Measurements from ENCODE around the gene RAP2A. TPM values are rescaled to one million over a fixed set of nuclear protein-coding genes. Genes with fewer than 3 reads are reported as not detected.
A peak's percentile ranks its signal among the peaks of the same experiment; 100 is the strongest.

RAP2A gene
- total RNA-seq, 2 experiments from 2014 or later: 39.2 to 45.2 TPM

GRCh38 chr13:97430296-97430695 is 3.7 kb upstream of the RAP2A start:
- Mint-ChIP-seq H3K36me3 (peaks cover 1% of the 10 kb centered on the region), H3K27me3 (peaks cover 14% of the 10 kb centered on the region), H3K4me3 (no peak overlapping the region), H3K27ac (no peak overlapping the region), H3K9me3 (ENCODE audit: low read depth) (no peaks in the 10 kb centered on the region), H3K4me1 (peaks cover 16% of the 10 kb centered on the region)
- CTCF ChIA-PET: interaction anchor here (2.1 kb wide), 1 partner anchor 320 kb away, joined by 8 read pairs; no protein-coding TSS in a partner anchor
- DNase-seq (no peak), ATAC-seq (no peak)

- no peaks in the 10 kb centered on the region for H3K9me3 Mint-ChIP-seq (ENCODE audit: low read depth)
- CTCF ChIA-PET: interaction anchor here (0.9 to 2.1 kb wide), 3 partner anchors 9 to 321 kb away, joined by 3 to 8 read pairs (median 3); no protein-coding TSS in a partner anchor
- no peak overlapping the region for H3K4me3 Mint-ChIP-seq
- ATAC-seq (no peak), DNase-seq (no peak)
- H3K4me1 Mint-ChIP-seq: peaks cover 23% of the 10 kb centered on the region
- peaks cover 14% of the 10 kb centered on the region for H3K27me3 Mint-ChIP-seq
- peaks cover 5% of the 10 kb centered on the region for H3K36me3 Mint-ChIP-seq
- no peak overlapping the region for H3K27ac Mint-ChIP-seq
Observed at GRCh38 chr13:97431171-97431764, 2.7 kb upstream of the RAP2A start.

DNA sequence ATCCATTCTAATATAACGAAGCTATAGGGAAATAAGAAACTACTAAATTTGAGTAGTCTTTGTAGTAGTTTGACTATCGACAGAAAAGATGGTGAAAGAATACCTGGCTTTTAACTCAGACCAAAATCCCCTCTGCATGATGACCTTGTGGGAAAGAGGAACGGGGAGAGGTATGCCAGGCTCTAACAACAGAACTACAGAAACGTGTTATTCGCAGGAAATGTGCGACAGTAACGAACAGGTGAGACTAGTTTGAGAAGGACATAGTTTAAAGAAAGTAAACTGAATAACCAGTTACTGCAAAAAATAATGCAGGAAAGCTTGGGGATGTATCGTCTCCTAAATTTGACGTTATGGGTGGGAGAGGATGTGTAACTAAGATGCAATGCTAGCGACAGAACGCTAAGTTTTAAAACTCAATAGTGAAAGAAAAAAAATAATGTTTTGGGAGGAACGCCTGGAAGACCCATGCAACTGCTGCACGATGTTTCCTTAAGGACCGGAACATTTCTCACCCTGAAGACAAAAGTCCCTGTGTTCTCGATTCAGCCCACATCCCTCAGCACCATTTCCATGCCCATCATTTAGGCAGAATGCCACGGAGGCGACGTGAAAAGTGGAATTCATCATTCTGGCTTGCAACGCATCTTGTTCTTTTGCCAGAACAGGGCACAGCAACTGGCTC is 1.6 kb upstream of the RAP2A start:
- DNase-seq: no peak
- Mint-ChIP-seq H3K9me3 (ENCODE audit: low read depth) (no peaks in the 10 kb centered on the region), H3K4me1 (peaks cover 32% of the 10 kb centered on the region), H3K27me3 (peaks cover 13% of the 10 kb centered on the region), H3K4me3 (peak overlapping the region; percentile 93), H3K36me3 (peaks cover 11% of the 10 kb centered on the region), H3K27ac (peak overlapping the region; percentile 100)
- ATAC-seq: no peak
- CTCF ChIA-PET: interaction anchor here (0.6 to 2.1 kb wide), 8 partner anchors 10 to 934 kb away, joined by 3 to 8 read pairs (median 3); partner anchors contain the start of gene MBNL2

DNA sequence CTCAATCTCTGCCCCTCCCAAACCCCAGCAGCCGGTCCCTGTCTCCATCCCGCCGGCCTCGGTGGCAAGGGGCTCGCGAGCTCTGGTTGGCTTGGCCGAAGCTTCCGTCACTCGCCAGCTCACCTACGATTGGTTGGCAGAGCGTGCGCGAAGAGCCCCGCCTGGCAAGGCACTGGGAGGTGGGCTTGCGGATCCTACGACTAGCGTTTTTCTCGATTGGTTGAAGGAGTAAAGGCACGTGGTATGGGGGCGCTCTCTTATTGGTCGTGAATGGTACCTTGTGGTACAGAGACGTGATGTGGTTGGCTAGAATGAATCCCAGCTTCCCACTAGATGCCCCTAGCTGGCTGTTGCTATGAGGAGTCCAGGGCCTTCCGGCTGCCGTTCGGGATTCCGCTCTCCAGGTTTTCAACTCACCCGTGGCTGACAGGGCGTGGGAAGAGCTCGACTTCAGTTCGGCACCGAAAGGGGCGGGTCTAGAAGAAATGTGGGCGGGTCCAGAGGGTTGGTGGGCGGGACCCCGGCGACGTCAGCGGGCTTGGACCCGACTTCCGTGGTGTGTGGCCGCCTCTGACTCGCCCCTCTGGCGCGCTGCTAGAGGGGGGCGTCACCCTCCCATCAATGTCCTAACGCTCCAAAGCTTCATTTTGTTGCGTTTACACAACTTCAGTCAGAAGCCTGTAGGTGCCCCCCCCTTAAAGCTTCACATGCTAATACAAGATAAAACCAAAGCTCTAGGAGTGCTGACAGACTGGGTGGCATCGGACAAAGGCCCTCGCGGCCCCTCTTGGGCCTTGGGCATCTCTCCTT is 847 bp upstream of the RAP2A start:
- peak overlapping the region; percentile 93 for H3K4me3 Mint-ChIP-seq
- ATAC-seq (peak; percentile 81), DNase-seq (peak; percentile 99)
- peaks cover 32% of the 10 kb centered on the region for H3K4me1 Mint-ChIP-seq
- CTCF ChIA-PET: interaction anchor here (0.6 to 1.9 kb wide), 6 partner anchors 18 to 935 kb away, joined by 3 to 4 read pairs (median 3); partner anchors contain the start of gene MBNL2
- H3K27me3 Mint-ChIP-seq: peaks cover 8% of the 10 kb centered on the region
- H3K27ac Mint-ChIP-seq: peak overlapping the region; percentile 100
- peaks cover 11% of the 10 kb centered on the region for H3K36me3 Mint-ChIP-seq
- H3K9me3 Mint-ChIP-seq (ENCODE audit: low read depth): no peaks in the 10 kb centered on the region

GRCh38 chr13:97434397-97435201 is 630 bp downstream of the RAP2A start:
- peak; percentile 66 for DNase-seq
- peaks cover 10% of the 10 kb centered on the region for H3K36me3 Mint-ChIP-seq
- peak overlapping the region; percentile 93 for H3K4me3 Mint-ChIP-seq
- peaks cover 31% of the 10 kb centered on the region for H3K4me1 Mint-ChIP-seq
- CTCF ChIA-PET: interaction anchor here (1.9 kb wide), 1 partner anchor 205 kb away, joined by 4 read pairs; no protein-coding TSS in a partner anchor
- ATAC-seq: no peak
- H3K27ac Mint-ChIP-seq: peak overlapping the region; percentile 94
- no peaks in the 10 kb centered on the region for H3K9me3 Mint-ChIP-seq (ENCODE audit: low read depth)
- peaks cover 4% of the 10 kb centered on the region for H3K27me3 Mint-ChIP-seq

DNA sequence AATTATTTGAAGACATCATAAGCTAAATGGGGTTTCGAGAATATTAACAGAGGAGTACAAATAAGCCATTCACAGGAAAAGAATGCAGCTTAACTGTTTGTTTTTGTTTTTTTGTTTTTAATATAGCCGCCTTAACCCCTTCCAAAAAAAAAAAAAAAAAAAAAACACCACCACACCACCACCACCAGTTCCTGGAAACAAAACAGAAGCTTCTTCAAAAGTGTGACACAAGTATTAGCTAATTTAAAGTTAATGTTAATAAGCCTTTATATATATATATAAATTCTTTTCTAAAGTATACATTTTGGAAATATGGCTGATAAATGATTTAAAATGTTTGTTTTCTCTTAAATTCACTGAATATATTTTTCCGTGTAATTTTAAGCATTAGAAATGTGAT is 1.4 kb downstream of the RAP2A start:
- Mint-ChIP-seq H3K27me3 (no peaks in the 10 kb centered on the region), H3K36me3 (peaks cover 10% of the 10 kb centered on the region), H3K4me3 (peak overlapping the region; percentile 93), H3K27ac (peak overlapping the region; percentile 94), H3K9me3 (ENCODE audit: low read depth) (no peaks in the 10 kb centered on the region), H3K4me1 (peaks cover 28% of the 10 kb centered on the region)
- CTCF ChIA-PET: no interaction called here
- no peak for DNase-seq
- ATAC-seq: no peak

DNA sequence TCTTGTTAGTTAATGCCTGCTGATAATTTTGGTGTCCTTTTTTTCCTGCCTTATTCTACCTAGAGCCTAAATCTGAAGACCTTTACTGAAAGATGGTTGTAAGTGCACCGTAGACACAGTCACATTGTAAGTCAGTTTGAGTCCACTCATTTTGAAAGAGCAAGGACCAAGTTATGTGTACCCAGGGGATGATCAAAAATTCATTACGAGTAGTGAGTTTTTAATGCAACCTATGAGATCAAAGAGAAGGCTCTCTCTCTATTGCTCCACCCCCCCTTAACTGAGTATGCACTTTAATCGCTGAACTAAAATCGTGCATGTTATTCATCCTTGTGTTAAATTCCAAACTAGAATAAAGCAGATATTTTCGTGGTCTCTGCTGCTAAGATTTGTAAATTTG is 1.8 kb downstream of the RAP2A start:
- CTCF ChIA-PET: interaction anchor here (1.4 kb wide), 1 partner anchor 10 kb away, joined by 3 read pairs; no protein-coding TSS in a partner anchor
- ATAC-seq (no peak), DNase-seq (no peak)
- Mint-ChIP-seq H3K36me3 (peaks cover 10% of the 10 kb centered on the region), H3K27me3 (no peaks in the 10 kb centered on the region), H3K9me3 (ENCODE audit: low read depth) (no peaks in the 10 kb centered on the region), H3K4me3 (peak overlapping the region; percentile 93), H3K4me1 (peaks cover 28% of the 10 kb centered on the region), H3K27ac (peak overlapping the region; percentile 87)

GRCh38 chr13:97436845-97437244 is 2.9 kb downstream of the RAP2A start:
- H3K27ac Mint-ChIP-seq: peak overlapping the region; percentile 11
- H3K36me3 Mint-ChIP-seq: peaks cover 10% of the 10 kb centered on the region
- CTCF ChIA-PET: interaction anchor here (1.4 kb wide), 1 partner anchor 9 kb away, joined by 3 read pairs; no protein-coding TSS in a partner anchor
- ATAC-seq: no peak
- peak overlapping the region; percentile 93 for H3K4me3 Mint-ChIP-seq
- no peaks in the 10 kb centered on the region for H3K9me3 Mint-ChIP-seq (ENCODE audit: low read depth)
- H3K27me3 Mint-ChIP-seq: no peaks in the 10 kb centered on the region
- no peak for DNase-seq
- H3K4me1 Mint-ChIP-seq: peaks cover 20% of the 10 kb centered on the region

DNA sequence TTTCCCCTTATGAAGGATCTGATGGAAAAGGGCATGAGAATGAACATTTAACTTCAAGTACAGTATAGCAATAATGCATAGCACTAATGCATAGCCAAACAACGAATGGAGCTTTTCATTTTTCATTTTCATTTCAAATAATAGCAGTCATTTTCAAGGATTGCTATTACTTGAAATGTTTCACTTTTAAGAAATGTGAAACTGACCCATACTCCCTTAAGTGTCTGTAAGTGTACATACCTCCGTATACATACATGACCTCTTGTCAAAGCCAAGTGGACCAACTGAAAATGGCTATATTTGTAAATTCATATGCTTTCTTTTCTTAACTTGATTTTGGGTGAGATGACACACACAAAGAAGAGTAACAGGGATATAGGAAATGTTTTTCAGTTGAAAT is 3.8 kb downstream of the RAP2A start:
- H3K27ac Mint-ChIP-seq: no peak overlapping the region
- CTCF ChIA-PET: no interaction called here

GRCh38 chr13:97438856-97439595 is 5.1 kb downstream of the RAP2A start:
- no peak overlapping the region for H3K27ac Mint-ChIP-seq
- H3K36me3 Mint-ChIP-seq: peaks cover 11% of the 10 kb centered on the region
- no peaks in the 10 kb centered on the region for H3K9me3 Mint-ChIP-seq (ENCODE audit: low read depth)
- no peak overlapping the region for H3K4me3 Mint-ChIP-seq
- no peak for DNase-seq
- H3K4me1 Mint-ChIP-seq: peaks cover 16% of the 10 kb centered on the region
- no peak for ATAC-seq
- CTCF ChIA-PET: interaction anchor here (1.1 kb wide), 1 partner anchor 314 kb away, joined by 3 read pairs; no protein-coding TSS in a partner anchor
- H3K27me3 Mint-ChIP-seq: no peaks in the 10 kb centered on the region

More for the DNA sequence above, 3.8 kb downstream of the RAP2A start:
- Mint-ChIP-seq H3K4me1 (peaks cover 16% of the 10 kb centered on the region), H3K36me3 (peaks cover 10% of the 10 kb centered on the region), H3K9me3 (ENCODE audit: low read depth) (no peaks in the 10 kb centered on the region), H3K27me3 (no peaks in the 10 kb centered on the region), H3K4me3 (no peak overlapping the region)
- DNase-seq (no peak), ATAC-seq (no peak)

GRCh38 chr13:97440598-97441170 is 6.7 kb downstream of the RAP2A start:
- CTCF ChIA-PET: interaction anchor here (1.2 kb wide), 1 partner anchor 47 kb away, joined by 3 read pairs; no protein-coding TSS in a partner anchor
- Mint-ChIP-seq H3K4me1 (peaks cover 15% of the 10 kb centered on the region), H3K9me3 (ENCODE audit: low read depth) (no peaks in the 10 kb centered on the region), H3K27me3 (no peaks in the 10 kb centered on the region), H3K27ac (no peak overlapping the region), H3K4me3 (no peak overlapping the region), H3K36me3 (peaks cover 15% of the 10 kb centered on the region)
- ATAC-seq (no peak), DNase-seq (no peak)

DNA sequence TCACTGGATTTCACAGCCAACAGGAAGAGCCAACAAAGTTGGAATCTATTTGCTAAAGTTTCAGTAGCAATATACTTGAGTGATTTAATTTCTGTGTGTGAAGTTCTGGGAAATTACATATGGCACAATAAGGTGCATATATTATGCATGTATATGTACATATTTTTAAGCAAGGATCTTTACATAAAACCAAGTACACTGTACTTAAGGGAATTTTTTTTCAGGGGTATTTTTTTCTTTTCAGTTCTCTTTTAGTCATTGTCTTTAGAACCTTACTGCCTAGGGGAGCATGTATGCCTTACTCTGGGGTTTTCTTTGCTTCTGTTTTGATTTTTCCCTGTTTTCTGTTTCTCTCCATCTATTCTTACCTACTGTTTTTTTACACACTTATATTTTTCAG is 7.4 kb downstream of the RAP2A start:
- CTCF ChIA-PET: no interaction called here
- peaks cover 17% of the 10 kb centered on the region for H3K36me3 Mint-ChIP-seq
- H3K4me1 Mint-ChIP-seq: peaks cover 8% of the 10 kb centered on the region
- H3K27me3 Mint-ChIP-seq: no peaks in the 10 kb centered on the region
- H3K27ac Mint-ChIP-seq: no peak overlapping the region
- no peaks in the 10 kb centered on the region for H3K9me3 Mint-ChIP-seq (ENCODE audit: low read depth)
- DNase-seq (no peak), ATAC-seq (no peak)
- H3K4me3 Mint-ChIP-seq: no peak overlapping the region
